ENCODE results near the gene PRICKLE4. TPM values are rescaled to one million over a fixed set of nuclear protein-coding genes. Genes with fewer than 3 reads are reported as not detected.
A peak's percentile ranks its signal among the peaks of the same experiment; 100 is the strongest.

The PRICKLE4 gene
- total and polyA plus RNA-seq, 2 of the 13 experiments (the other 11 are each of a cell fraction or from before 2014, with no cell fraction given) = 0.92 to 1.2 TPM

GRCh38 chr6:41768545-41769308 is 11.9 kb upstream of the PRICKLE4 start (continued):
- TF ChIP-seq, protein P1, sequence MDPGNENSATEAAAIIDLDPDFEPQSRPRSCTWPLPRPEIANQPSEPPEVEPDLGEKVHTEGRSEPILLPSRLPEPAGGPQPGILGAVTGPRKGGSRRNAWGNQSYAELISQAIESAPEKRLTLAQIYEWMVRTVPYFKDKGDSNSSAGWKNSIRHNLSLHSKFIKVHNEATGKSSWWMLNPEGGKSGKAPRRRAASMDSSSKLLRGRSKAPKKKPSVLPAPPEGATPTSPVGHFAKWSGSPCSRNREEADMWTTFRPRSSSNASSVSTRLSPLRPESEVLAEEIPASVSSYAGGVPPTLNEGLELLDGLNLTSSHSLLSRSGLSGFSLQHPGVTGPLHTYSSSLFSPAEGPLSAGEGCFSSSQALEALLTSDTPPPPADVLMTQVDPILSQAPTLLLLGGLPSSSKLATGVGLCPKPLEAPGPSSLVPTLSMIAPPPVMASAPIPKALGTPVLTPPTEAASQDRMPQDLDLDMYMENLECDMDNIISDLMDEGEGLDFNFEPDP (CRISPR knock-in tag; conservative IDR thresholded peaks at IDR 0.05) = no peak
- TF ChIP-seq, protein P2, sequence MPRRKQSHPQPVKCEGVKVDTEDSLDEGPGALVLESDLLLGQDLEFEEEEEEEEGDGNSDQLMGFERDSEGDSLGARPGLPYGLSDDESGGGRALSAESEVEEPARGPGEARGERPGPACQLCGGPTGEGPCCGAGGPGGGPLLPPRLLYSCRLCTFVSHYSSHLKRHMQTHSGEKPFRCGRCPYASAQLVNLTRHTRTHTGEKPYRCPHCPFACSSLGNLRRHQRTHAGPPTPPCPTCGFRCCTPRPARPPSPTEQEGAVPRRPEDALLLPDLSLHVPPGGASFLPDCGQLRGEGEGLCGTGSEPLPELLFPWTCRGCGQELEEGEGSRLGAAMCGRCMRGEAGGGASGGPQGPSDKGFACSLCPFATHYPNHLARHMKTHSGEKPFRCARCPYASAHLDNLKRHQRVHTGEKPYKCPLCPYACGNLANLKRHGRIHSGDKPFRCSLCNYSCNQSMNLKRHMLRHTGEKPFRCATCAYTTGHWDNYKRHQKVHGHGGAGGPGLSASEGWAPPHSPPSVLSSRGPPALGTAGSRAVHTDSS (CRISPR knock-in tag; conservative IDR thresholded peaks at IDR 0.05) = no peak
- TF ChIP-seq, protein P3, sequence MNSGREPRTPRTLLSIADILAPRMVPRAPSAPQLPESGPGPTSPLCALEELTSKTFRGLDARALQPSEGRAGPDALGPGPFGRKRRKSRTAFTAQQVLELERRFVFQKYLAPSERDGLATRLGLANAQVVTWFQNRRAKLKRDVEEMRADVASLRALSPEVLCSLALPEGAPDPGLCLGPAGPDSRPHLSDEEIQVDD (CRISPR knock-in tag; IDR thresholded peaks at IDR 0.05; ENCODE audit: borderline replicate concordance) = no peak
- TF ChIP-seq KLF13 (CRISPR knock-in tag; IDR thresholded peaks at IDR 0.05) (no peak), ARNT (IDR thresholded peaks at IDR 0.05) (no peak), CENPX (CRISPR knock-in tag; IDR thresholded peaks at IDR 0.05) (no peak), ZNF790 (CRISPR knock-in tag; IDR thresholded peaks at IDR 0.05; ENCODE audit: borderline replicate concordance) (no peak), ZNF75D (CRISPR knock-in tag; IDR thresholded peaks at IDR 0.05; ENCODE audit: borderline replicate concordance) (no peak), HOXA7 (CRISPR knock-in tag; IDR thresholded peaks at IDR 0.05) (no peak), PHF8 (CRISPR knock-in tag; IDR thresholded peaks at IDR 0.05) (no peak), ZNF772 (CRISPR knock-in tag; IDR thresholded peaks at IDR 0.05) (no peak), ZNF230 (CRISPR knock-in tag; IDR thresholded peaks at IDR 0.05) (no peak), ASH2L (IDR thresholded peaks at IDR 0.05; ENCODE audit: insufficient read length, low read depth, low read length) (peak; percentile 88)
- TF ChIP-seq, protein P4, sequence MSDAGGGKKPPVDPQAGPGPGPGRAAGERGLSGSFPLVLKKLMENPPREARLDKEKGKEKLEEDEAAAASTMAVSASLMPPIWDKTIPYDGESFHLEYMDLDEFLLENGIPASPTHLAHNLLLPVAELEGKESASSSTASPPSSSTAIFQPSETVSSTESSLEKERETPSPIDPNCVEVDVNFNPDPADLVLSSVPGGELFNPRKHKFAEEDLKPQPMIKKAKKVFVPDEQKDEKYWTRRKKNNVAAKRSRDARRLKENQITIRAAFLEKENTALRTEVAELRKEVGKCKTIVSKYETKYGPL (CRISPR knock-in tag; IDR thresholded peaks at IDR 0.05) = no peak
- TF ChIP-seq, protein P5, sequence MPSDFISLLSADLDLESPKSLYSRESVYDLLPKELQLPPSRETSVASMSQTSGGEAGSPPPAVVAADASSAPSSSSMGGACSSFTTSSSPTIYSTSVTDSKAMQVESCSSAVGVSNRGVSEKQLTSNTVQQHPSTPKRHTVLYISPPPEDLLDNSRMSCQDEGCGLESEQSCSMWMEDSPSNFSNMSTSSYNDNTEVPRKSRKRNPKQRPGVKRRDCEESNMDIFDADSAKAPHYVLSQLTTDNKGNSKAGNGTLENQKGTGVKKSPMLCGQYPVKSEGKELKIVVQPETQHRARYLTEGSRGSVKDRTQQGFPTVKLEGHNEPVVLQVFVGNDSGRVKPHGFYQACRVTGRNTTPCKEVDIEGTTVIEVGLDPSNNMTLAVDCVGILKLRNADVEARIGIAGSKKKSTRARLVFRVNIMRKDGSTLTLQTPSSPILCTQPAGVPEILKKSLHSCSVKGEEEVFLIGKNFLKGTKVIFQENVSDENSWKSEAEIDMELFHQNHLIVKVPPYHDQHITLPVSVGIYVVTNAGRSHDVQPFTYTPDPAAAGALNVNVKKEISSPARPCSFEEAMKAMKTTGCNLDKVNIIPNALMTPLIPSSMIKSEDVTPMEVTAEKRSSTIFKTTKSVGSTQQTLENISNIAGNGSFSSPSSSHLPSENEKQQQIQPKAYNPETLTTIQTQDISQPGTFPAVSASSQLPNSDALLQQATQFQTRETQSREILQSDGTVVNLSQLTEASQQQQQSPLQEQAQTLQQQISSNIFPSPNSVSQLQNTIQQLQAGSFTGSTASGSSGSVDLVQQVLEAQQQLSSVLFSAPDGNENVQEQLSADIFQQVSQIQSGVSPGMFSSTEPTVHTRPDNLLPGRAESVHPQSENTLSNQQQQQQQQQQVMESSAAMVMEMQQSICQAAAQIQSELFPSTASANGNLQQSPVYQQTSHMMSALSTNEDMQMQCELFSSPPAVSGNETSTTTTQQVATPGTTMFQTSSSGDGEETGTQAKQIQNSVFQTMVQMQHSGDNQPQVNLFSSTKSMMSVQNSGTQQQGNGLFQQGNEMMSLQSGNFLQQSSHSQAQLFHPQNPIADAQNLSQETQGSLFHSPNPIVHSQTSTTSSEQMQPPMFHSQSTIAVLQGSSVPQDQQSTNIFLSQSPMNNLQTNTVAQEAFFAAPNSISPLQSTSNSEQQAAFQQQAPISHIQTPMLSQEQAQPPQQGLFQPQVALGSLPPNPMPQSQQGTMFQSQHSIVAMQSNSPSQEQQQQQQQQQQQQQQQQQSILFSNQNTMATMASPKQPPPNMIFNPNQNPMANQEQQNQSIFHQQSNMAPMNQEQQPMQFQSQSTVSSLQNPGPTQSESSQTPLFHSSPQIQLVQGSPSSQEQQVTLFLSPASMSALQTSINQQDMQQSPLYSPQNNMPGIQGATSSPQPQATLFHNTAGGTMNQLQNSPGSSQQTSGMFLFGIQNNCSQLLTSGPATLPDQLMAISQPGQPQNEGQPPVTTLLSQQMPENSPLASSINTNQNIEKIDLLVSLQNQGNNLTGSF (CRISPR knock-in tag; IDR thresholded peaks at IDR 0.05) = no peak
- TF ChIP-seq, protein P6, sequence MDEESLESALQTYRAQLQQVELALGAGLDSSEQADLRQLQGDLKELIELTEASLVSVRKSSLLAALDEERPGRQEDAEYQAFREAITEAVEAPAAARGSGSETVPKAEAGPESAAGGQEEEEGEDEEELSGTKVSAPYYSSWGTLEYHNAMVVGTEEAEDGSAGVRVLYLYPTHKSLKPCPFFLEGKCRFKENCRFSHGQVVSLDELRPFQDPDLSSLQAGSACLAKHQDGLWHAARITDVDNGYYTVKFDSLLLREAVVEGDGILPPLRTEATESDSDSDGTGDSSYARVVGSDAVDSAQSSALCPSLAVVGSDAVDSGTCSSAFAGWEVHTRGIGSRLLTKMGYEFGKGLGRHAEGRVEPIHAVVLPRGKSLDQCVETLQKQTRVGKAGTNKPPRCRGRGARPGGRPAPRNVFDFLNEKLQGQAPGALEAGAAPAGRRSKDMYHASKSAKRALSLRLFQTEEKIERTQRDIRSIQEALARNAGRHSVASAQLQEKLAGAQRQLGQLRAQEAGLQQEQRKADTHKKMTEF (CRISPR knock-in tag; IDR thresholded peaks at IDR 0.05) = no peak

Measured in HepG2 (cell line).